GM06990 (cell line): ENCODE measurements around the gene GRIP1.

Experiments
- DNase-seq: peaks from one replicate; pipeline ENCODE4 v3.0.0-alpha.2; 2011; ENCODE audit not compliant: insufficient read length; ENCODE audit errors: extremely low read depth
- H3K27me3 ChIP-seq: replicated peaks from 2 replicates; pipeline ENCODE4 v1.6.0; 2011; ENCODE audit warnings: low read length; ENCODE audit not compliant: control insufficient read depth, insufficient read depth
- H3K36me3 ChIP-seq: 2 replicates; pipeline ENCODE4 v1.5.1; 2011; ENCODE audit warnings: low read length; ENCODE audit not compliant: control insufficient read depth, insufficient read depth
- H3K4me3 ChIP-seq: replicated peaks from 2 replicates; pipeline ENCODE4 v1.5.1; 2011; ENCODE audit warnings: low read depth, mild to moderate bottlenecking, control low read depth, low read length
- CTCF ChIP-seq: IDR thresholded peaks from 2 replicates; pipeline ENCODE4 v1.5.1; 2011; ENCODE audit warnings: low read length, control low read depth, mild to moderate bottlenecking, inconsistent platforms; ENCODE audit not compliant: insufficient read depth, poor library complexity, severe bottlenecking

Gene GRIP1

DNA sequence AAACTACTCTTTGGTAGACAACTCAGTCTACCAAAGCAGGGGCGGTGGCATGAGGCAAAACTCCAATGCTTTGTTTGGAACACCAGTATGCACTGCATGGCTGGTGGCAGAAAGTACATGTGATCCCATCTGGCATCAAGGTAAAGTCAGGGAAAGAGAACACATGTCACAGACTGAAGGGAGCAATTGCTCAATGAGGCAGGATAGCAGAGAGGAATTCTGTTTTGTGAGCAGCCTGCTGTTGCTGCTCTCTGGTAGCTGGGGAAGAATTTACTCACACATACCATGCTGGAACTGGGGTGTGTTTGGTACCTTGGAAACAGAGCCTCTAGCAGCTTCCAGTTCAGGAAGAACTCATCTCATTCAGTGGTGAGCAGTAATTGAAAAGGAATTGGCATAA, 291.8 kb downstream of the GRIP1 start:
- TF ChIP-seq CTCF, result no peak
- DNase-seq, result no peak
- H3K36me3 ChIP-seq, result no peaks in the 10 kb centered on the region
- no peak overlapping the region for H3K4me3 ChIP-seq
- no peaks in the 10 kb centered on the region for H3K27me3 ChIP-seq

DNA sequence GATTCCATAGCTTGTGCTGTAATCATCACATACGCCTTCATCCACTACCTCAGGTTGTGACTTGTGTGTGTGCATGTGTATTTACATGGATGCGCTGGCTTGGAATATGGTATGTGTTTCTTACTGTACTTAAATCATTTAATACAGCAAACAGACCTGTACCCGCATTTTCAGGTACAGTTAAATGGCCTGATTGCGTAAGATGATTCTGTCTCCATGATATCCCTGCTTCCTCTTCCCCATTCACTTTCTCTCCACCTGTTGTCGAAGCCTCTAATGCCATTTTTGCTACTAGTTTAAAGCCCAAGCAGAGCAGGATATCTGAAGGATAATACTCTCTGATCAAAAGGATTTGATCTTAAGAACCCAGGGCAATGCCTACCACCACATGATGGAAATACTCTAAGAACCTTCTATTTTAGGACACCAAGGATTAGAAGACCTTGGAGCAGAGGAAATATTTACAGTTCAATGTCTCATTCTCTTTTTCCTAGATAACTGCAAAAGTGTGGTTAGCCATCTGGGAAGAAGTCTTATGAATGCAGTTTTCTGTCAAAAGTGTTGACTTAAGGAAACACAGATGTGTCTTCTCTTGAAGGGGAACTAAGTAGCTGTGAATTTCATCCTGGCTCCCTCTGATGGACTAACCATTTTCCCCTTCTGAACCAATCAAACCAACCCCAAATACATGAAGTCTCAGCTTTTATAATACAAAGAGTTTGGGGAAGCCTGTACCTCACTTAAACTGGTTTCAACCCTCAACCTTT, 297.9 kb downstream of the GRIP1 start:
- TF ChIP-seq CTCF, result no peak
- no peak for DNase-seq
- Histone ChIP-seq H3K36me3 (no peaks in the 10 kb centered on the region), H3K27me3 (no peaks in the 10 kb centered on the region), H3K4me3 (no peak overlapping the region)

- Histone ChIP-seq H3K36me3 (no peaks in the 10 kb centered on the region), H3K27me3 (no peaks in the 10 kb centered on the region), H3K4me3 (no peak overlapping the region)
- no peak for TF ChIP-seq CTCF
- DNase-seq, result no peak
Measured at GRCh38 chr12:66379616-66380015, 299.3 kb downstream of the GRIP1 start.

DNA sequence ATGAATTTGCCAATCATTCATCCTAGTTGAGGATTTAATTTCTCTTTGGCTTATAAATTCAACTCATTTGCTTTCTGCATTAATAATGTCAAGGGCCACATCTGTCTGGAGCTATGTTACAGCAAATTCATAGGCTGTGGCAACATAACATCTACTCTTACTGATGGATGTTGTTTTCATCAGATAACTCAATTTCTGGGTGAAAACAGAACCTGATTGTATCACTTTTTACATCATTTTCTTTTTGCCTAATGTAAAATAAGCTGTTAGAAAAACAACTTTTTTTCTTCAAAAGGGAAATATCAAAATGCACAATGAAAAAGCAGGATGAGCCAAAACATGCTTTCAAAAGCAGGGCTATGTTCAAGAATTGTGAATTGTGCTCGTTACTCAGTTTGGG, 303.3 kb downstream of the GRIP1 start:
- no peaks in the 10 kb centered on the region for H3K36me3 ChIP-seq
- no peaks in the 10 kb centered on the region for H3K27me3 ChIP-seq
- DNase-seq, result no peak
- no peak overlapping the region for H3K4me3 ChIP-seq
- no peak for TF ChIP-seq CTCF

DNA sequence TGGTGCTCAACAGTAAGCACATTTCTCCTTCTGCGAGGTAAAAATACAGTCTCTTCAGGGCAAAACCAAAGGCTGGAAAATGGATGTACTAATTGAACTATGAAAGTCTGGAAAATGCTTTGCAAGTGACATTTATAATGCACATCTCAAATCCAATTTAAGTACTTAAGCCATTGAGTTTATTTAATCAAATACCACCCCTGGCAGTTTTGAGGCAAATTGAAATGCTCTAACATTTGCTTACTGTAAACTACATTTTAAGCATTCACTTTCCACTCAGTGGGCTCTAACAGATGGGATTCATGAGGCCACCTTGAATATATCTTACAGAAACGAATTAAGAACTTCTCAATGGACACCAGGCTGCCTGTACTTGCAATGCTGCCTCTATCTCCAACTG, 306.9 kb downstream of the GRIP1 start:
- no peak for DNase-seq
- H3K36me3 ChIP-seq, result no peaks in the 10 kb centered on the region
- TF ChIP-seq CTCF, result no peak
- H3K27me3 ChIP-seq, result no peaks in the 10 kb centered on the region; the same call in 1 of the 2 replicates
- H3K4me3 ChIP-seq, result no peak overlapping the region

- no peak for DNase-seq
- Histone ChIP-seq H3K27me3 (no peaks in the 10 kb centered on the region; the same call in 1 of the 2 replicates), H3K36me3 (no peaks in the 10 kb centered on the region), H3K4me3 (no peak overlapping the region)
- TF ChIP-seq CTCF, result no peak
Measured at GRCh38 chr12:66367015-66367667, 311.7 kb downstream of the GRIP1 start.
